Hematopoietic multipotent progenitor cell treated with erythropoietin and hydrocortisone succinate and interleukin-3 and kit ligand, for 4 days (in vitro differentiated cells): ENCODE measurements around the gene PRAME.
"Not testable (repeated sequence)": the region's sequence is repeated elsewhere in the genome, so short reads cannot be mapped to it uniquely, and the experiment has no call there.

Experiments used
- DNase-seq: peaks from one replicate; pipeline ENCODE4 v3.0.0-alpha.2; 2015

The PRAME gene

GRCh38 chr22:22558972-22559603 lies at the start of gene PRAME:
PRAME (minus strand) TSS chr22:22559265; CDS start chr22:22556832, 2,433 bp downstream.
- peak; percentile 93 for DNase-seq

GRCh38 chr22:22608022-22608421 lies 49.0 kb upstream of the PRAME start:
- not testable (repeated sequence) for DNase-seq

DNA sequence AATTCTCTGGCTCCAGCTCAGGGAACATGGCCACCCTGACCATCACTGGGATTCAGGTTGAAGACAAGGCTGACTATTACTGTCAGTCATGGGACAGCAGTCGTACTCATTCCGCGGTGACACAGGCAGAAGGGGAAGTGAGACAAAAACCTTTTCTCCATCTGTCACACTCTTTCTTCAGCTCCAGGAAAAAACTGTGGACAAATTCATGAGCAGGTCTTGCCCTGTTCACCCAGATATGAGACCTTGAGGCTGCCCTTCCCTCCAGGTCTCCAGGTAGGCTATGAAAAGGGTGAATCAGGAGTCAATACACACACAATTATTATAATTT lies 46.0 kb upstream of the PRAME start:
- no peak for DNase-seq

DNA sequence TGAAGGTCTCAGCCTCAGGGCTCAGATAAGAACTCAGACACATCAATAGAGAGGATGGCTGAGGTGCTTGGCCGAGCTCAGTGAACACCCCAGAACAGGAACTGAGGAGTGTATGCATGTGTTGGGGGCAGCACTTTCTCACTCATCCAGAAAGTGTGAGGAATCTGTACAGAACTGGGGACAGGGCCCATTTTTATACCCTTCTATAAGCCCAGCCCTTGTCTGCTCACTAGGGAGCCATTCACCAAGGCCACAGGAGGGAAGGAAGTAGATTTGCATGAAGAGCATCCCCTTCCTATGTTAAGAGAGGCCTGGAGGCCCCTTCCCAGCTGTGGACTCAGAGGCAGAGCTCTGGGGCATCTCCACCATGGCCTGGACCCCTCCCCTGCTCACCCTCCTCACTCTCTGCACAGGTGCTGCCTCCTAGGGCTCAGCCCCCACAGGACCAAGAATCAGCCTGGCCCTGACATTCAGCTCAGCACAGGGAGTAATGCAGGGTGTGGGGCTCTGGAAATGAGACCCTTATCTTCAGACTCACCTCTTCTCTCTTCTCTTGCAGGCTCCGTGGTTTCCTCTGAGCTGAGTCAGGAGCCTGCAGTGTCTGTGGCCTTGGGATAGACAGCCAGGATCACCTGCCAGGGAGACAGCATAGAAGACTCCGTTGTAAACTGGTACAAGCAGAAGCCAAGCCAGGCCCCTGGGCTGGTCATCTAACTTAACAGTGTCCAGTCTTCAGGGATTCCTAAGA lies 45.4 kb upstream of the PRAME start:
- no peak for DNase-seq

DNA sequence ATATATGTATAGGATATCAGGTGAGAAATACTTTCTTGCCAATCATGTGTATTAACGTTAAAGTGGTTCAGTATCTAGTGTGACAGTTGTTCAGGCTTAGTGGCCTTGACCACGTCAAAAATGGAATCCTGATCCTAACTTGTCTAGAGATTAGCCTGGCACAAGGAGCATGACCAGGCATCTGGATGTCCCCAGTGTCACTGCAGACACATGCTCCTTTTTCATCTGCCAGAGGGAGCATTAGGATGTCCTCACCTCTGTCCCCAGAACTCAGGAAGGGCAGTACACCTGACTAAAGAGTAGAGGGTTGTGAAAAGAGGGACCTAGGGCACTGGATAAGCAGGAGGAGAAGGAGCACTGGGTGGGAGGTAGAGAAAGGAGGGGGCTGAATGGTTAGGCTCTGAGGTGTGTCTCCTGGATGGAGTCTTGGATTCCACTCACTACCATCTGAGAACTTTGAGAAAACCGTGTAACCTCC lies 44.4 kb upstream of the PRAME start:
- no peak for DNase-seq

DNA sequence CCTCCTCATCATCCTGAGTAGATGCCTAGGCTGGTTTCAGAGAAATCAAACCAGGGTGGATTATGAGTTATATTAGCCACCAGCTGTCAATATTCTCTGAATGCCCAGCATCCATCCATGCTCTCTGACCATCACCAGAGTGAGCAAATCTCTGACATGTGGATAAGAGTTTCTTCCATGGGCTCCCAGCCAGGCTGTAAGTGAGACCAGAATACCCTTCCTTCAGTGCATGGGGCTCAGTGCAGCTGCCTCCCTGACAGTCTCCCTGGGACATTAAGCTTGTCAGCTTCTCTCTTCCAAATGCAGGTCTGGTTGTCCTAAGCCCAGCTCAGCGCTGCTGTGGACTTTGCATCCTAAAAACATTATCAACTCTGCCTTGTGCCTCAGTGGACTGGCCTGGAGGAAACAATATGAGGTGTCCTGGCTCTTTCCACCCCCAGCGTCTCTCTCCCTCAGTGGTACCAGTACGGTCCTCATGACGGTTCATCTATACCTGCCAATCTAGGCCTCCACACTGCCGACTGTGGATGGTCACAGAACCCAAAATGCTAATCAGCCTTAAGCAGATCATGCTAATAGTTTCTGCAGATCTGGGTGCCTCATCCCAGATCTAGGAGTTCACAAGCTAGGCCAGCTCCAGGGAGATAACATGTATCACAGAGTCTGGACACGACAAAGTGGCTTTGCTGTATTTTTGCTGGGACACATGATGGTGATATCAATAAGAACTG lies 41.6 kb upstream of the PRAME start:
- DNase-seq, result no peak

DNA sequence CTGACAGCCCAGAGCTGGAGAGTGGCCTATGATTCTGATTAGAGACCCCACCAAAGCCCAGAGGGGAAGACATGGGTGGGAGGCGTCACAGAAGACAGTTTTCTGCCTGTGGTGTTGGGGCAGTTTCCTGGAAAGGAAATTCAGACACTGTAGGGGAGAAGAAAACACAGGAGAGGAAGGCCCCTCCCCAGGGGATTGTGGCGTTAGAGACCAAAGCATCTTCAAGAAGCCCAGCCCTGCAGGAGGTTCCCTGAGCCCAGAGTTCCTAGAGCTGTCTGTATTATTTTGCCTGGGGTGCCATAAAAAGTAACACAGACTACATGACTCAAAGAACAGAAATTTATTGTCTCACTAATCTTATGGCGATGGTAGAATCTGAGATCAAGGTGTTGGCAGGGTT lies 40.2 kb upstream of the PRAME start:
- DNase-seq, result no peak

- DNase-seq, result no peak
Observed at GRCh38 chr22:22598144-22598543, 39.1 kb upstream of the PRAME start.

DNA sequence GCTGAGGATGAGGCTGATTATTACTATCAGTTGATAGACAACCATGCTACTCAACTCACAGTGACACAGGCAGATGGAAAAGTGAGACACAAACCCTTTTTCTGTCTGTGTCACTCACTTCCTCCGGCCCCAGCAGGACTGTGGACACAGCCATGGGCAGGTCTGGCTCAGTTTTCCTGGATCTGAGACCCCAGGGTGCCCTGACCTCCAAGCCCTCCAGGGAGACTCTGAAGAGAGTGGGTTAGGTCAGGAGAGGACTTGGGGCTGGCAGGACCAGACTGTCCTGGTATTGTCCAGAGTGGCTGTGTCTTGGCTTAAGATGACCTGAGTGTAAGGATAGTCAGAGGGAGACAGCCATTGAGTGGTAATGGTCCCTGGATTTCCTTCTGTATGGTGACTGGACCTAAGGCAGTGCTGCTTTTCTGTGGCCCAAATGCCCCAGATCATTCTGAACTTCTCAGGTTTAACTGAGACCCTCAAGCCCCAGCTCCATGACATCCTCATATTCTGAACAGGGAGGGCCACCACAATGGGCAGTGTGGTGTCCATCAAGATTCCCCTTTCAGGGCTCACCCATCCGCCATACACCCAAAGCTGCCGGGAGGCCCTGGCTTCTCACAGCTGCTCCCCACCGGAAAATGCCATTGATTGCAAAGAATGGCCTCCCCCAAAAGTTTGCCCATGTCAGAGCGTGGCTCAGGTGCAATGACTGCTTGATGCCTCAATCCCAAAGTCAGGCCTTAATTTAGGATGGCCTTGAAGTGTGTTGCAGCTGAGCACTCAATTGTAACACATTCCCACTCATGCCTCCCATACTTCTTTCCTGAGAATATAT lies 36.2 kb upstream of the PRAME start:
- no peak for DNase-seq

- peak; percentile 79 for DNase-seq
Observed at GRCh38 chr22:22593964-22594656, 35.0 kb upstream of the PRAME start.

DNA sequence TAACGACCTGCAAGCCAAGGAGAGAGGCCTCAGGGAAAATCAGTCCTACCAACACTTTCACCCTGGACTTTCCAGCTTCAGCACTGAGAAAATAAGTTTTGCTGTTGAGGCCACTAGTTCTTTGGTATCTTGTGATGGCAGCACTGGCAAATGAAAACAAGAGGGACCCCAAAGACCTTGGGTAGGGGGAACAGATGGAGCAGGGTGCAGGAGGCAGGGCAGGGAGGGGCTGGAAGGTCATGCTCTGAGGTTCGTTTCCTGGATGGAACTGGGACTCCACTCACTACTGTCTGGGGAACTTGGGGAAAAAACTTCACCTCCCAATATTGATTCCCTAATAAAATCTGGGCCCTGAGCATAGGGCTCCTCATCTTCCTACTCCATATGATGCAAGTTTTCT lies 34.2 kb upstream of the PRAME start:
- no peak for DNase-seq

DNA sequence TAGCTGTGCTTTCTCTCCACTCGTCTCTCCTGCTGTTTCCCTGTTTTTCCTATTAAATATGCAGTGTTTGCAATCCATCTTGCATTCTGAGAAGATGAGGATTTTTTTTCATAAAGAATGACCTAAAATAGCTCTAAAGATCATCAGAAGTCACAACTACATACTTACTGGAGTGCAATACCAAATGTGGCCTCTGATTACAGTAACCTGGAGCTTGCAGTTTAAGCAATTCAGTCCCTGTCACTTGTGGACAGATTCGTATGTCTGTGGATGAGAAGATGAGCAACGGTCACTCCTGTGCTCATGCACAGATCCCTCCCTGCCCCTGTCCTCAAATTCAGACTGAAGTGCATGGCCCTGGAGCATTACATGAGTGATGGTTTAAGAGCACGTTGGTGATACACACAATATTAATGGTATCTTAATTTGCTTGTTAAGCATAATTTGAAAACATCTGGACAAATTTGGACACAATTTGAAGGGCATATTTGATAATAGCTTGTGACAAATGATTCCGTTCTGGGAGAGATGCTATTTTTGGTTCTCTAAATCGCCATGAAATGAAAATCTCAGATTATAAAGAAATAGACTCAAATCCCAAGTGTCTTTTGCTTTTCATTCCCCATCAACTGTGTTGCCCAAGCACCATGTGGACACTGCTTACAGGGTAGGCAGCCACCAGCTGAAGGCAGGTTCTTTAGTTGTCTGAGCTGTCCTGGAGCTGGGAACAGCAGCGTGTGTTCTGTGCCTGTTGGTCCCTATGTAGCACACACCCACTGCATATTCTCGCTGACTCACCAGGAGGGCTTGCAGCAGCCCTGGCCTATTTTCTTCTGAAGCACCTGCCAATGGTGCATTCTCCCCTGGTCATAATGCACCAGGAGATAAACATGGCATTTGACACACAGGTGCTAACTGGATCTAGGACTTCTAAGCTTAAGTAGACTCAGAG lies 32.6 kb upstream of the PRAME start:
- no peak for DNase-seq

DNA sequence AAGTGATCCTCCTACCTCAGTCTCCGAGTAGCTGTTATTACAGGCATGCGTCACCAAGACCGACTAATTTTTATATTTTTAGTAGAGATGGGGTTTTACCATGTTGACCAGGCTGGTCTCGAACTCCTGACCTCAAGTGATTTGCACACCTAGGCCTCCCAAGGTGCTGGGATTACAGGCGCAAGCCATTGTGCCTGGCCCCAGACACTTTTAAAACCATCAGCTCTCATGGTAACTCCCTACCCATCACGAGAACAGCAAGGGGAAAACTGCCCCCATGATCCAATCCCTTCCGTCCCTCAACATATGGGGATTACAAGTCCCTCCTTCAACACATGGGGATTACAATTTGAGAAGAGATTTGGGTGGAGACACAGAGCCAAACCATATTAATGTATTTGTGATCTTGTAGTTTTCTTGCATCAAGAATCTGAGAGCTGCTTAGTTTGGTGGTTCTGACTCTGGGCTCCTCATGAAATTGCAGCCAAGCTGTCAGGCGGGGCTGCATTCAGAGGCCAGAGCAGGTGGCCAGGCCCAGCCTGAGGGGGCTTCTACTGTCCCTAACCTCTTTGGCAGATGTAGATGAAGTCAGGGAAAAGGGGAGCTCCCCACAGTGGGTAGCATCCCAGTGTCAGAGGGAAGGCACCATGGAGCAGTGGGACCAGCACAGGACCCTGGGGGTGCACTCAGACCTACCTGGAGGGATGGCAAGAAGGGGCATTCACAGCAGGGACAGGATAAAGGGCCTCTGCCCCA lies 31.2 kb upstream of the PRAME start:
- no peak for DNase-seq

DNA sequence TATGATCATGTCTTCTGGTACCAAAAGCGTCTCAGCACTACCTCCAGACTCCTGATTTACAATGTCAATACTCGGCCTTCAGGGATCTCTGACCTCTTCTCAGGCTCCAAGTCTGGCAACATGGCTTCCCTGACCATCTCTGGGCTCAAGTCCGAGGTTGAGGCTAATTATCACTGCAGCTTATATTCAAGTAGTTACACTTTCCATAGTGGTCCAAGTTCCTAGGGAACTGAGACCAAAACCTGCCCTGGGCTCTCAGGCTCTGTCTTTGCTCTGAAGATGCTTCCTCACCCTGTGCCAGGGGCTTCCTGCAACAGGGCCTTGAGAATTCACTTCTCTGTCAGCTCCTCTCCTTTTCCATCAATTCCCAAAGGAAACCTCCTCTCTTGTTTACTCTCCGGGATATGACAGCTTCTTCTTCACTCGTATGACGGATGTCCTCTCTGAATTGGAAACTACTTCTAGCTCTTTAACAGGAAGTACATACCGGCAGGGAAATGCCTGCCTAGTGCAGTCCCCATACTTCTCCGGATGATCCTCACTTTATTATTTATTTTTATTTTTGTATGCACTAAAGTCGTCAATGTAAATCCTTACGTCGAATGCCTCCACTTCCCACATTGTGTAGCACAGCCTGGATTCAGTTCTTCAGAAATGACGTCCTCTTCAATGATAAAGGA lies 29.6 kb upstream of the PRAME start:
- DNase-seq, result no peak

DNA sequence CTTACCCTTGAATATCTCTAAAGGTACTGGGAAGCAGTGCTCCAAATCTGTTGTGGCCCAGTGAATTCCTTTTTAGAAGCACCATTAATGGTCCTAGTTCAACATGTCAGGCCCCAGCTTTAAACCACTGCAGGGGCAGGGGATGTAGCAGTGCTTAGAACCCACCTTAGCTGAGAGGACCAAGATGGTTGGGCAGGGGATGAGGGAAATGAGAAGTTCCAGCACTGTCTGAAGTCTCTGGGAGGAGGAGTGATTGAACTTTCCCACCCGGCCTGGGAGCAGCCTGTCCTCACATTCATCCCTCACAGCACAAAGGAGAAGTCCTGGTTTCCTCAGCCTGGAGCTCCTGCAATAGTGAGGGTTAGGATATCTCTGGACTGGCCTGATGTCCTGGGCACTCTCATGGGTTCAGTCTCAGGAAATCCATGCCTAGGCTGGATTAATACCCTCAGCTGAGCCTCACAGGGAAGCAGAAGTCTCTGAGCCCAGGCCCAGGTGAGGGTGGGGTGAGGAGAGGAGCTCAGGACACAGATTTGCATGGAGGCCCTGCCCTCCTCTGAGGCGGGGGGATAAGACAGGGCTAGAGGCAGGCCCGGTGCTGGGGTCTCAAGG lies 28.6 kb upstream of the PRAME start:
- DNase-seq, result no peak

DNA sequence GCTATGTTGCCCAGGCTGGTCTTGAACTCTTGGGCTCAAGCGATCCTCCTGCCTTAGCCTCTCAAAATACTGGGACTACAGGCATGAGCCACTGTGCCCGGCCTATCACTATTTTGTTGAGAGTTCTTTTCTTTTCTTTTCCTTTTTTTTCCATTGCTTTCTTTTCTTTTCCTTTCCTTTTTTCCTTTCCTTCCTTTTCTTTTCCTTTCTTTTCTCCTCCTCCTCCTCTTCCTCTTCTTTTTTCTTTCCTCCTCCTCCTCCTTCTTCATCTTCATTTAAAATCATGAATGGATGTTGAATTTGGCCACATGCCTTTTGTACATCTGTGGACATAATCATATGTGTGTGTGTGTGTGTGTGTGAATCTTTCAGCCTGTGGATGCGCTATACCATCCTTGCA lies 25.7 kb upstream of the PRAME start:
- no peak for DNase-seq

- no peak for DNase-seq
Observed at GRCh38 chr22:22583030-22583429, 24.0 kb upstream of the PRAME start.

- not testable (repeated sequence) for DNase-seq
Observed at GRCh38 chr22:22581524-22581923, 22.5 kb upstream of the PRAME start.

GRCh38 chr22:22579869-22580604 lies 21.0 kb upstream of the PRAME start:
- DNase-seq, result no peak
